Activated effector memory CD4-positive, alpha-beta T cell treated with Interleukin-2 at 50 U/mL for 16 hours (primary cell): Measurements from ENCODE around the gene AOPEP.

Source experiments
- DNase-seq: peaks from one replicate; pipeline ENCODE4 v3.0.0-alpha.2; 2020

AOPEP gene

GRCh38 chr9:95090023-95090791 is 363.7 kb downstream of the AOPEP start:
- no peak for DNase-seq

GRCh38 chr9:95090871-95091577 is 364.5 kb downstream of the AOPEP start:
- DNase-seq = no peak

- no peak for DNase-seq
Measured at GRCh38 chr9:95091601-95092261, 365.2 kb downstream of the AOPEP start.

GRCh38 chr9:95092262-95093072 is 366.0 kb downstream of the AOPEP start:
- no peak for DNase-seq

- DNase-seq = no peak
Measured at GRCh38 chr9:95093586-95093985, 367.1 kb downstream of the AOPEP start.

GRCh38 chr9:95094002-95094401 is 367.5 kb downstream of the AOPEP start:
- no peak for DNase-seq

GRCh38 chr9:95095641-95096355 is 369.3 kb downstream of the AOPEP start:
- DNase-seq = no peak

- no peak for DNase-seq
Measured at GRCh38 chr9:95096381-95096780, 369.9 kb downstream of the AOPEP start.

- DNase-seq = no peak
Measured at GRCh38 chr9:95096807-95097206, 370.3 kb downstream of the AOPEP start.

- no peak for DNase-seq
Measured at GRCh38 chr9:95097279-95097678, 370.8 kb downstream of the AOPEP start.

GRCh38 chr9:95098391-95098921 is 372.0 kb downstream of the AOPEP start:
- no peak for DNase-seq

- DNase-seq = no peak
Measured at GRCh38 chr9:95099321-95100070, 373.0 kb downstream of the AOPEP start.

- DNase-seq = no peak
Measured at GRCh38 chr9:95100071-95100627, 373.6 kb downstream of the AOPEP start.

GRCh38 chr9:95101326-95101725 is 374.8 kb downstream of the AOPEP start:
- DNase-seq = no peak

- no peak for DNase-seq
Measured at GRCh38 chr9:95102001-95102433, 375.5 kb downstream of the AOPEP start.

- no peak for DNase-seq
Measured at GRCh38 chr9:95102572-95102971, 376.1 kb downstream of the AOPEP start.

GRCh38 chr9:95103281-95103771 is 376.8 kb downstream of the AOPEP start:
- DNase-seq = no peak

- no peak for DNase-seq
Measured at GRCh38 chr9:95103871-95104580, 377.5 kb downstream of the AOPEP start.

GRCh38 chr9:95104581-95104960 is 378.1 kb downstream of the AOPEP start:
- no peak for DNase-seq

- DNase-seq = no peak
Measured at GRCh38 chr9:95104980-95105379, 378.5 kb downstream of the AOPEP start.
